ENCODE results near the gene ZNF454.

ZNF454 gene

DNA sequence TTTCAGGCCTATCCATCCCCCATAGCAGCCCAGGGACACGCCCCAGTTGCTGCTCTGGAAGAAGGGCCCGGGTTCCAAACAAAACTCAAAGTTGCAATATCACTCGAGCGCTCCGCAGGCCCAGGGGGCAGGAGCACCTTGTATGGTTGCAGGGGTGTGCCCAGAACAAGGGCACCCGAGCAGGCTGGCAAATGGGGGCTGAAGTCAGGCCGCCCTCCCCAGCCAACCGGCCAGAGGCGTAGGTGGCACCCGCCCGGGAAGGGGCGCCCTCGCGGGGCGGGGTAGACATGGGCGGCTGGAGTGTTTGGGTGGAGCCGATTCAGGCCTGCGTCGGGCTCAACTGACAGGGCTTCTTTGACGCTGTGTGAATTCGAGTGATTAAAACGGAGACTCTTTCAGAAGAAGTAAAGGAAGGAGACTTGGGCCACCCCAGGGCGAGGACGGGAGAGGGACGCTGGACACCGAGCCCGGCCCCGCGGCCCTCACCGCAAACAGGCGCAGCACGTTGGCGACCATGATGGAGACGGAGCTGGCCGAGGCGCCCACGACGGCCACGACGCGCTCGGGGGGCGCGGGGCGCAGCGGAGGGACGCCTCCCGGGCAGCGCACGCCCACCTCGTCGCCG, 53.1 kb downstream of the ZNF454 start:
- no peak for DNase-seq

DNA sequence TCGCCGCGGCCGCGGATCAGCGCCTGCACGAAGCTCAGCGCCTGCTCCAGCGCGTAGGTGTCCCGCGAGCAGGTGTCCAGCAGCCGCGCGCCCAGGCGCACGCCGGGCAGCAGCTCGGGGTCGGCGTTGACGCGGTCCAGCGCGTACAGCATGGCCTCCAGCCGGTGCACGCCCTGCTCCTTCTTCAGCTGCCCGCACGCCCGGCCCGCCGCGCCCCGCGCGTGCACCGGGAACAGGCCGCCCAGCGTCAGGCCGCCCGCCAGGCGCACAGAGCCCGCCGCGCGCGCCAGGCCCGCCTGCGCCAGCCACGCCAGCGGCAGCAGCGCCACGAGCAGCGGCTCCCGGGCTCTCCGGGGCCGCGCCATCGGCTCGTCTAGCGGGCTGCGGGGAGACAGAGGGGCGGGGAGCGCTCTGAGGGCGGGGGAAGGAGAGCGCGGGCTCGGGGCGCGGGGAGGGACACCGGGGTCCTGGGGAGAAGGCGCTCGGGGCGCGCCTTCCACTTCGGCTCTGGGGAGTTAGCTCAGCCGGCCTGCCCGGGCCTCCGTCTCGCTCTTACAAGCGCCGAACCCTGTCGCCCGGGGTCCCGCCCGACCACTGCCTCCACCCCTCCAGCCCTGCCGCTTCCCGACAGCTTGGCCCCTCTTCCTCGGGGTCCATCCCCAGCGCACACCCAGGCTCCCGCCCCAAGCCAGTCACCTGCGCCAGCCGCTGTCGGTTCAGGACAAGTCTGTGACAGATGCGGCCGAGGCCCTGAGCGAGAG, 53.8 kb downstream of the ZNF454 start, which contains the start of gene GRM6:
Gene GRM6 (minus strand): TSS at position 741 of the 761 bp plus-strand sequence. CDS start 376 bp downstream, at position 365.
- no peak for DNase-seq

DNA sequence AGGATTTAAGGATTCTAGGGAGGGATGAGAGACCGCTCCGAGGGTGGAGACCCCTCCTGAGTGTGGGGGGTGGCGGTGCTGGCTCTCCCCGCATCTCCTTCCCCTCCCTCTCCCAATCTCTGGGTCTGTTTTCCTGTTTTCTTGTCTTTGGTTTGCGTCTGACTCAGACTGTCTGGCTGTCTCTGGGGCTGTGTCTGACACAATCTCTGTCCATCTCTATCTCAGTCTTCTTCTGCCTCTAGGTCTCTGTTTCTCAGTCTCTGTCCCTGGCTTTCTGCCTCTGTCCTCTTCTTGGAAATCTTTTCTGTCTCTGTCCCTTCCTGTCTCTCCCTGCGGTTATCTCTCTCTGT, 54.3 kb downstream of the ZNF454 start:
- DNase-seq, result no peak

DNA sequence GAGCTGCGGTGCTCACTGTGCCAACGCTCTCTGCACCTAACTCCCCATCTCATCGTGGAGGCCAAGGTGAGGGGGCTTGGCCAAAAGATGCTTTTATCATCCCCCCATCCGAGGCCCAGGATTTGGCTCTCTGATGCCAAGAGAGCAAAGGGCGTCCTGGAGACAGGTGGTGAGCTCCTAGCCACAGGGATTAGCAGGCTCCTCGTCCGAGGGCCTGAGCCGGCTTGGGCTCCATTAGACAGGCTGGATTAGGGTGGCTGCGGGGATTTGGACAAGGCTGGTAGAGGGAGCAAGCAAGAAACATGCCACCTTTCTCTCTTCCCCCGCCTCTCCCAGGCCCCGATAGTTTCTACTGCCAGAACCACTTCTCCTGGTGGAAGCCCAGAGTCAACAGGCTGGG, 55.2 kb downstream of the ZNF454 start:
- DNase-seq, result no peak

DNA sequence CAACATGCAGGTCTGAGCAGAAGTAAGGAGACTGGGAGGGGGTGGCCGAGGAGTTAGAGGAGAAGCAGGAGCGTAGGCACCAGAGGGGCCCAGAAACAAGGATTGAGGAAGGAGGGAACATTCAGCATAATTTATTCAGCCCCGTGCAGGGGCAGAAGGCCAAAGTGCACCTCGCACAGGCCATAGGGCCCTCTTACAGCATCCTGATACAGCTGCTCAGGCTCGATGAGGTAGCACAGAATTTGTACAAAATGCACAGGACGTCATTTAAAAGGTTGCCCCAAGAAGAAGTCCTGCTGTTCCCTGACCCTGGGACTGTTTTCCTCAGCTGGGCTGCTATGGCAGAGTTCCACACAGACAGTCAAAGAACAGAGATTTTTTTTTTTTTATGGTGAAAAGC, 56.2 kb downstream of the ZNF454 start:
- DNase-seq, result no peak

DNA sequence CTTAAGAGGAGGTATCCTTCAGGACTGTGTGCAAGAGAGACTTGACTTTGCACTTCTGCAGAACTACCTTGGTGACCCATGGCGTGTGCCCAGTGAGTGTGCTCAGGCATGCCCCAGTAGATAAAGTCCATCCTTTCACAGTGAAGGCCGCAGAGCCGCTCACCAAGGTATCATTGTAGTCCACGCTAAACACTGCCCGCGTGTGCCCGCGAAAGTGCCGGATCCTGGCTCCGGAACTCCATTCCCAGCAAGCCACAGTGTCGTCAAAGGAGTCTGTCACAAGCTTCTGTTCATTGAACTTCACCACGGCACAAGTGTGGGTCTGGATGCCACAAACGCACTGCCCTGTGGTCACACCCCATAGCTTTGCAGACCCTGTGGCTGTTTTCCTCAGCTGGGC, 57.4 kb downstream of the ZNF454 start:
- DNase-seq, result no peak

DNA sequence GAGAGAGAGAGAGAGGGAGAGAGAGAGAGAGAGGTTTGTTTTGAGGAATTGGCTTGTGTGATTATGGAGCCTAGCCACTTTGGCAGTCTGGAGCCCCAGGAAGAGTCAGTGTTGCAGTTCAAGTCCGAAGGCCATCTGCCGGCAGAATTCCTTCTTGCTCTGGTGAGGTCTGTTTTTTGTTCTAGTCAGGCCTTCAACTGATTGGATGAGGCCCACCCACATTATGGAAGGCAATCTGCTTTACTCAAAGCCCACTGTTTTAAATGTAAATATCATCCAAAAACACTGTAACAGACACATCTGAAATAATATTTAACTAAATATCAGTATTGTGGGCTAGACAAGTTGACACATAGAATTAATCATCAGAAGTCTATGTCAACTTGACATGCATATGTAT, 65.6 kb downstream of the ZNF454 start:
- no peak for DNase-seq

DNA sequence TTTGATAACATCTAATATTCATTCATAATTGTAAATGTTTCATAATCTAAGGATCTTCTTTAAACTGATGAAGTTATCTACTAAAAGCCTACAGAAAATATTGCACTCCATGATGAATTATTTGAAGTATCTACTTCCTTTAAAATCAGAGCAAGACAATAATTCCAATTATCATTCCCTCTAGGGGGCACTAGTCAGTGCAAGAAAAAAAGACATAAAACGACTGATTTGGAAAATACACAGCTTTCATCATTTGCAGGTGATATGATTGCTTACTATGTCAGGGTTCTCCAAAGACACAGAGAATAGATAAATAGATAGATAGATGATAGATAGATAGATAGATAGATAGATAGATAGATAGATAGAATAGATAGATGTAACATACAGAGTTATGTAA, 67.7 kb downstream of the ZNF454 start:
- DNase-seq, result no peak

Data from NCI-H1694 (cell line).